H1 (cell line): ENCODE results near the gene DDX5. TPM values are rescaled to one million over a fixed set of nuclear protein-coding genes. Genes with fewer than 3 reads are reported as not detected.

ENCODE experiments used
- CTCF ChIA-PET: fragments of 300-600 bp; sonication (Branson Sonifier 250); formaldehyde crosslinking; loops from one replicate; lab custom pipeline; 2021; ENCODE audit not compliant: partially characterized antibody; lab: Charles Lee
- POLR2A ChIA-PET: fragments of 300-600 bp; sonication (Branson Sonifier 250); formaldehyde crosslinking; loops from one replicate; lab custom pipeline; 2021; ENCODE audit warnings: inconsistent platforms; ENCODE audit not compliant: partially characterized antibody; lab: Charles Lee
- DNase-seq, 2 experiments: peaks; one replicate each; pipeline versions ENCODE4 v3.0.0 to v3.0.0-alpha.2; 2010 to 2022; ENCODE audit warnings: low spot score in 2 of 2, low read depth in 1 of 2, mixed read lengths in 1 of 2
- FAIRE-seq: peaks from 2 replicates; lab custom pipeline; 2011; peaks lifted over from hg19 to GRCh38; lab: Jason Lieb, UNC
- H2AFZ ChIP-seq: 2 replicates; pipeline ENCODE4 v1.8.1; 2012; ENCODE audit warnings: low read length, inconsistent platforms
- H2AK5ac ChIP-seq: 2 replicates; pipeline ENCODE4 v1.6.1; 2013; ENCODE audit warnings: low read depth, low read length
- H2BK120ac ChIP-seq: replicated peaks from 2 replicates; pipeline ENCODE3; 2013; ENCODE audit warnings: low read depth, low read length, inconsistent platforms
- H2BK12ac ChIP-seq: 2 replicates; pipeline ENCODE4 v1.6.1; 2013; ENCODE audit warnings: low read depth, low read length
- H2BK15ac ChIP-seq: 2 replicates; pipeline ENCODE4 v1.6.1; 2013; ENCODE audit warnings: low read length
- H2BK20ac ChIP-seq: 2 replicates; pipeline ENCODE4 v1.6.1; 2013; ENCODE audit warnings: low read length
- H2BK5ac ChIP-seq: 2 replicates; pipeline ENCODE4 v1.6.1; 2013; ENCODE audit warnings: low read depth, low read length
- H3K14ac ChIP-seq: 2 replicates; pipeline ENCODE4 v1.6.1; 2013; ENCODE audit warnings: inconsistent platforms; ENCODE audit not compliant: insufficient read length
- H3K18ac ChIP-seq: 2 replicates; pipeline ENCODE4 v1.6.1; 2013; ENCODE audit warnings: low read length; ENCODE audit errors: extremely low read depth
- H3K23ac ChIP-seq: 2 replicates; pipeline ENCODE4 v1.6.1; 2013; ENCODE audit warnings: inconsistent platforms; ENCODE audit not compliant: insufficient read length
- H3K23me2 ChIP-seq: 2 replicates; pipeline ENCODE4 v1.6.1; 2013; ENCODE audit warnings: low read depth, low read length
- H3K27ac ChIP-seq: 2 replicates; pipeline ENCODE4 v1.6.1; 2011; ENCODE audit warnings: low read depth, low read length, inconsistent platforms
- H3K27me3 ChIP-seq, 4 experiments: replicated peaks in 1 of 4; 1 replicate in 1 of 4; 2 replicates in 3 of 4; pipeline versions ENCODE4 v1.6.1 to v1.8.1; 2011 to 2013; ENCODE audit warnings: low read length in 3 of 4, mild to moderate bottlenecking in 3 of 4, inconsistent platforms in 2 of 4, mixed read lengths in 2 of 4, moderate library complexity in 1 of 4; ENCODE audit not compliant: control insufficient read depth in 3 of 4, insufficient read depth in 3 of 4; ENCODE audit errors: extremely low read depth in 1 of 4
- H3K36me3 ChIP-seq, 4 experiments: 2 replicates each; pipeline versions ENCODE4 v1.6.1 to v1.8.1; 2011 to 2013; ENCODE audit warnings: mild to moderate bottlenecking in 4 of 4, low read length in 3 of 4, moderate library complexity in 2 of 4, control low read depth in 1 of 4, inconsistent platforms in 1 of 4; ENCODE audit not compliant: insufficient read depth in 4 of 4, control insufficient read depth in 2 of 4
- H3K4ac ChIP-seq: replicated peaks from 2 replicates; pipeline ENCODE3; 2013; ENCODE audit warnings: low read length, low read depth, mixed read lengths, inconsistent platforms; ENCODE audit not compliant: insufficient read length
- H3K4me1 ChIP-seq, 4 experiments: replicated peaks in 1 of 4; 1 replicate in 1 of 4; 2 replicates in 3 of 4; pipeline versions ENCODE4 v1.6.1 to v1.8.1; 2011 to 2013; ENCODE audit warnings: low read length in 3 of 4, inconsistent platforms in 2 of 4, mixed read lengths in 1 of 4; ENCODE audit not compliant: insufficient read depth in 4 of 4, control insufficient read depth in 3 of 4
- H3K4me2 ChIP-seq, 2 experiments: 2 replicates each; pipeline versions ENCODE4 v1.6.1 to v1.8.1; 2011 to 2013; ENCODE audit warnings: low read depth in 2 of 2, low read length in 2 of 2, control low read depth in 1 of 2, inconsistent platforms in 1 of 2, mild to moderate bottlenecking in 1 of 2; ENCODE audit not compliant: insufficient read depth in 1 of 2
- H3K4me3 ChIP-seq, 4 experiments: fragments of 200-600, 300-600 bp in 1 of 4; sonication (generic), shearing (Covaris generic), sonication (Bioruptor Twin) in 1 of 4; 2 replicates each; pipeline versions ENCODE4 v1.5.1 to v1.8.1; 2011 to 2016; ENCODE audit warnings: low read length in 4 of 4, low read depth in 3 of 4, control low read depth in 2 of 4, inconsistent platforms in 2 of 4, mild to moderate bottlenecking in 2 of 4, mixed read lengths in 1 of 4, moderate library complexity in 1 of 4; ENCODE audit not compliant: insufficient read depth in 2 of 4; ENCODE audit errors: extremely low read depth in 1 of 4
- H3K56ac ChIP-seq: replicated peaks from 2 replicates; pipeline ENCODE3; 2013; ENCODE audit warnings: low read depth, mild to moderate bottlenecking, mixed read lengths, low read length, inconsistent platforms; ENCODE audit not compliant: insufficient read length
- H3K79me1 ChIP-seq: 2 replicates; pipeline ENCODE4 v1.6.1; 2013; ENCODE audit warnings: low read depth, low read length, control low read depth
- H3K79me2 ChIP-seq, 2 experiments: 2 replicates each; pipeline versions ENCODE4 v1.6.1 to v1.8.1; 2012 to 2013; ENCODE audit warnings: low read length in 2 of 2, mild to moderate bottlenecking in 2 of 2, inconsistent platforms in 1 of 2; ENCODE audit not compliant: insufficient read depth in 2 of 2, control insufficient read depth in 1 of 2
- H3K9ac ChIP-seq, 4 experiments: replicated peaks in 1 of 4; 1 replicate in 1 of 4; 2 replicates in 3 of 4; pipeline versions ENCODE4 v1.6.1 to v1.8.1; 2011 to 2013; ENCODE audit warnings: low read depth in 3 of 4, low read length in 3 of 4, control low read depth in 2 of 4, mild to moderate bottlenecking in 2 of 4, moderate library complexity in 2 of 4, inconsistent platforms in 1 of 4; ENCODE audit errors: extremely low read depth in 1 of 4
- H3K9me3 ChIP-seq, 2 experiments: 2 replicates each; pipeline versions ENCODE4 v1.6.1 to v1.8.1; 2012 to 2013; ENCODE audit warnings: mild to moderate bottlenecking in 2 of 2, moderate library complexity in 2 of 2, control low read depth in 1 of 2, inconsistent platforms in 1 of 2, low read depth in 1 of 2, low read length in 1 of 2, mixed read lengths in 1 of 2; ENCODE audit not compliant: insufficient read depth in 2 of 2
- H4K20me1 ChIP-seq, 2 experiments: replicated peaks in 1 of 2; 2 replicates each; pipeline versions ENCODE3 to v1.8.1; 2011 to 2013; ENCODE audit warnings: inconsistent platforms in 2 of 2, low read length in 2 of 2, mild to moderate bottlenecking in 1 of 2; ENCODE audit not compliant: insufficient read depth in 2 of 2, control insufficient read depth in 1 of 2
- H4K5ac ChIP-seq: 2 replicates; pipeline ENCODE4 v1.6.1; 2013; ENCODE audit warnings: low read length, low read depth, mixed read lengths, inconsistent platforms; ENCODE audit not compliant: insufficient read length
- H4K8ac ChIP-seq: 2 replicates; pipeline ENCODE4 v1.8.0; 2013; ENCODE audit warnings: mild to moderate bottlenecking, moderate library complexity, low read length, inconsistent platforms; ENCODE audit not compliant: insufficient read depth; ENCODE audit errors: extremely low read depth
- H4K91ac ChIP-seq: replicated peaks from 2 replicates; pipeline ENCODE3; 2013; ENCODE audit warnings: low read length, mixed read lengths, inconsistent platforms; ENCODE audit not compliant: insufficient read length
- CHD2 ChIP-seq: IDR thresholded peaks from 2 replicates; pipeline ENCODE4 v1.6.1; 2012; ENCODE audit warnings: low read length, improper control_type of control experiment
- SIN3A ChIP-seq, 2 experiments: IDR thresholded peaks in 1 of 2; conservative IDR thresholded peaks in 1 of 2; 2 replicates each; pipeline ENCODE4 v1.6.1; 2011 to 2012; ENCODE audit warnings: low read length in 2 of 2, improper control_type of control experiment in 1 of 2, low read depth in 1 of 2, mild to moderate bottlenecking in 1 of 2
- SP4 ChIP-seq: IDR thresholded peaks from 2 replicates; pipeline ENCODE4 v1.6.1; 2012; ENCODE audit warnings: low read length, inconsistent platforms
- SUZ12 ChIP-seq: fragments of 200-600 bp; sonication (generic); IDR thresholded peaks from 2 replicates; pipeline ENCODE4 v1.6.1; 2012; ENCODE audit warnings: mild to moderate bottlenecking, inconsistent platforms, low read length, moderate library complexity, mixed read lengths
- TCF12 ChIP-seq: IDR thresholded peaks from 2 replicates; pipeline ENCODE4 v1.6.1; 2011; ENCODE audit warnings: low read depth, mild to moderate bottlenecking, low read length
- TEAD4 ChIP-seq: IDR thresholded peaks from 2 replicates; pipeline ENCODE4 v1.6.1; 2012; ENCODE audit warnings: low read depth, low read length, inconsistent platforms, mixed read lengths
- WGBS, 2 experiments: shearing (Covaris generic) in 1 of 2; methylation state at CpG; one replicate each; pipeline versions ENCODE4 v1.1.6 to v1.1.7; 2013 to 2015; ENCODE audit warnings: low lambda C conversion rate in 2 of 2, mixed read lengths in 2 of 2, inconsistent platforms in 1 of 2, low coverage in 1 of 2, missing lambda C conversion rate in 1 of 2; ENCODE audit not compliant: insufficient replicate concordance in 2 of 2, insufficient coverage in 1 of 2, insufficient read length in 1 of 2; ENCODE audit errors: extremely low coverage in 1 of 2, missing lambda C conversion rate in 1 of 2; 5-methylcytosine and 5-hydroxymethylcytosine counted together
- polyA plus RNA-seq, 7 experiments: library from polyadenylated mRNA; depleted of rRNA in 3 of 7; stranded (reverse) in 5 of 7; unstranded in 2 of 7; fragments of >200 nt in 5 of 7; fragments of 200-250 nt in 2 of 7; gene quantifications; 1 replicate in 5 of 7; 2 replicates in 1 of 7; 4 replicates in 1 of 7; pipeline versions ENCODE4 v1.2.1 to v1.2.3, GENCODE V29; 2011 to 2013; ENCODE audit warnings: missing spikeins in 2 of 7, mixed read lengths in 2 of 7
- total RNA-seq: library from RNA; stranded (reverse); fragmentation: NEBNext Ultra II Directional; extraction: Animal tissue kit (Norgen Biotek cat#: 25700); gene quantifications from 2 replicates; pipeline ENCODE4 v1.2.1, GENCODE V29; 2021
- TF ChIP-seq, protein P1 (sequence below): IDR thresholded peaks from 2 replicates; pipeline ENCODE4 v1.6.1; 2012; ENCODE audit warnings: inconsistent platforms

The DDX5 gene
- total and polyA plus RNA-seq, 2 of the 8 experiments (the other 6 are each of a cell fraction or from before 2014, with no cell fraction given) = 572 to 591 TPM

GRCh38 chr17:64480951-64481350 is 25.1 kb downstream of the DDX5 start:
- Histone ChIP-seq H3K18ac (no peak overlapping the region), H3K36me3 (peaks cover 13 to 64% (median 43%) of the 10 kb centered on the region in 4 experiments), H4K8ac (no peak overlapping the region), H2BK15ac (no peak overlapping the region), H2BK20ac (no peak overlapping the region), H3K27ac (no peak overlapping the region), H2AFZ (no peak overlapping the region), H3K23me2 (no peaks in the 10 kb centered on the region), H3K79me1 (no peaks in the 10 kb centered on the region; the same call in 1 of the 2 replicates), H2BK120ac (no peak overlapping the region), H4K91ac (no peak overlapping the region), H3K4me2 (no peak overlapping the region), H3K27me3 (no peaks in the 10 kb centered on the region), H3K23ac (no peak overlapping the region), H3K9ac (no peak overlapping the region), H3K4me1 (no peaks in the 10 kb centered on the region), H3K4ac (no peak overlapping the region), H3K56ac (no peak overlapping the region), H4K20me1 (no peaks in the 10 kb centered on the region), H3K4me3 (no peak overlapping the region), H3K79me2 (no peaks in the 10 kb centered on the region), H2BK12ac (no peak overlapping the region), H3K9me3 (no peaks in the 10 kb centered on the region), H4K5ac (no peak overlapping the region), H2BK5ac (no peak overlapping the region), H3K14ac (no peak overlapping the region), H2AK5ac (no peak overlapping the region)
- POLR2A ChIA-PET = interaction anchor here (0.6 to 3.5 kb wide), 6 partner anchors 9 to 468 kb away, joined by 3 to 7 read pairs (median 4); no protein-coding TSS in a partner anchor
- CTCF ChIA-PET = interaction anchor here (1.0 to 2.5 kb wide), 3 partner anchors 10 to 62 kb away, joined by 3 to 13 read pairs (median 4); no protein-coding TSS in a partner anchor
- 100% methylated on average over 1 of the region's 1 CpG; no CpG with 5 or more reads in 1 of the 2 experiments for WGBS, 2 experiments
- FAIRE-seq (no peak), DNase-seq (no peak)
- TF ChIP-seq SUZ12 (no peak), TEAD4 (no peak), TCF12 (no peak), SIN3A (conservative IDR thresholded peaks at IDR 0.05 in 1 of 2, IDR thresholded peaks at IDR 0.05 in 1 of 2; ENCODE audit: low read depth in 1 of 2, low read length in 2 of 2) (no peak), CHD2 (no peak), SP4 (no peak)
- TF ChIP-seq, protein P1, sequence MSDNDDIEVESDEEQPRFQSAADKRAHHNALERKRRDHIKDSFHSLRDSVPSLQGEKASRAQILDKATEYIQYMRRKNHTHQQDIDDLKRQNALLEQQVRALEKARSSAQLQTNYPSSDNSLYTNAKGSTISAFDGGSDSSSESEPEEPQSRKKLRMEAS = no peak
